ENCODE measurements around the gene PRSS2.

DNA sequence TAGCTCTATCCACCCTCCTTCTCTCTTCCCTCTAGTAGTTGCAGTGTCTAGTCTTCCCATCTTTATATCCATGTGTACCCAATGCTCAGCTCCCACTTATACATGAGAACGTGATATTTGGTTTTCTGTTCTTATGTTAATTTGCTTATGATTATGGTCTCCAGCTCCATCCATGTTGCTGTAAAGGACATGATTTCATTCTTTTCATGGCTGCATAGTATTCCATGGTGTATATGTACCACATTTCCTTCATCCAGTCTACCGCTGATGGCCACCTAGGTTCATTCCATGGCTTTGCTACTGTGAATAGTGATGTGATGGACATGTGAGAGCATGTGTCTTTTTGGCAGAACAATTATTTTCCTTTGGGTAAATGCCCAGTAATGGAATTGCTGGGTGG, 6.5 kb downstream of the PRSS2 start:
- TF ChIP-seq CEBPB (tag; IDR thresholded peaks at IDR 0.05) (no peak), CTCF (IDR thresholded peaks at IDR 0.05 in 2 of 3, conservative IDR thresholded peaks at IDR 0.05 in 1 of 3; ENCODE audit: insufficient read depth in 2 of 3, low read depth in 1 of 3, low read length in 3 of 3) (no peak), MCM2 (IDR thresholded peaks at IDR 0.05; ENCODE audit: low read depth) (no peak)

All from K562 (cell line).